WTC11 (cell line): ENCODE data around the gene NLE1.

Source experiments
- CREB1 ChIP-seq: sonication (generic); formaldehyde crosslinking; IDR thresholded peaks from 2 replicates; pipeline ENCODE4 v1.8.0; 2023; ENCODE audit warnings: mild to moderate bottlenecking, missing genetic modification reagents
- FOXK1 ChIP-seq: sonication (generic); formaldehyde crosslinking; IDR thresholded peaks from 2 replicates; pipeline ENCODE4 v1.8.0; 2022; ENCODE audit warnings: mild to moderate bottlenecking, moderate library complexity, missing genetic modification reagents
- HMGXB4 ChIP-seq: sonication (generic); formaldehyde crosslinking; IDR thresholded peaks from 2 replicates; pipeline ENCODE4 v1.8.1; 2023; ENCODE audit warnings: mild to moderate bottlenecking, moderate library complexity, missing genetic modification reagents
- IRF2 ChIP-seq: sonication (generic); formaldehyde crosslinking; IDR thresholded peaks from 2 replicates; pipeline ENCODE4 v1.8.0; 2022; ENCODE audit warnings: low read depth, missing genetic modification reagents, borderline replicate concordance
- ZNF423 ChIP-seq: fragments of 250-450 bp; sonication (Bioruptor Pico); IDR thresholded peaks from 2 replicates; pipeline ENCODE4 v2.1.2; 2022; ENCODE audit warnings: mild to moderate bottlenecking, moderate library complexity
- ZSCAN18 ChIP-seq: fragments of 250-450 bp; sonication (Bioruptor Pico); IDR thresholded peaks from 2 replicates; pipeline ENCODE4 v2.1.2; 2022; ENCODE audit warnings: mild to moderate bottlenecking, moderate library complexity
- TF ChIP-seq, protein P1 (sequence below): fragments of 200-600 bp; IDR thresholded peaks from 2 replicates; pipeline ENCODE4 v1.8.0; 2022; ENCODE audit warnings: antibody characterized with exemption
- TF ChIP-seq, protein P2 (sequence below): sonication (generic); formaldehyde crosslinking; IDR thresholded peaks from 2 replicates; pipeline ENCODE4 v1.8.1; 2022; ENCODE audit warnings: low read depth, missing genetic modification reagents, borderline replicate concordance

- TF ChIP-seq, protein P1, sequence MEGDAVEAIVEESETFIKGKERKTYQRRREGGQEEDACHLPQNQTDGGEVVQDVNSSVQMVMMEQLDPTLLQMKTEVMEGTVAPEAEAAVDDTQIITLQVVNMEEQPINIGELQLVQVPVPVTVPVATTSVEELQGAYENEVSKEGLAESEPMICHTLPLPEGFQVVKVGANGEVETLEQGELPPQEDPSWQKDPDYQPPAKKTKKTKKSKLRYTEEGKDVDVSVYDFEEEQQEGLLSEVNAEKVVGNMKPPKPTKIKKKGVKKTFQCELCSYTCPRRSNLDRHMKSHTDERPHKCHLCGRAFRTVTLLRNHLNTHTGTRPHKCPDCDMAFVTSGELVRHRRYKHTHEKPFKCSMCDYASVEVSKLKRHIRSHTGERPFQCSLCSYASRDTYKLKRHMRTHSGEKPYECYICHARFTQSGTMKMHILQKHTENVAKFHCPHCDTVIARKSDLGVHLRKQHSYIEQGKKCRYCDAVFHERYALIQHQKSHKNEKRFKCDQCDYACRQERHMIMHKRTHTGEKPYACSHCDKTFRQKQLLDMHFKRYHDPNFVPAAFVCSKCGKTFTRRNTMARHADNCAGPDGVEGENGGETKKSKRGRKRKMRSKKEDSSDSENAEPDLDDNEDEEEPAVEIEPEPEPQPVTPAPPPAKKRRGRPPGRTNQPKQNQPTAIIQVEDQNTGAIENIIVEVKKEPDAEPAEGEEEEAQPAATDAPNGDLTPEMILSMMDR: no peak
- TF ChIP-seq FOXK1 (CRISPR knock-in tag) (no peak), HMGXB4 (no peak), ZNF423 (CRISPR knock-in tag) (no peak), ZSCAN18 (CRISPR knock-in tag) (no peak), IRF2 (CRISPR knock-in tag) (no peak), CREB1 (CRISPR knock-in tag) (no peak)
- TF ChIP-seq, protein P2, sequence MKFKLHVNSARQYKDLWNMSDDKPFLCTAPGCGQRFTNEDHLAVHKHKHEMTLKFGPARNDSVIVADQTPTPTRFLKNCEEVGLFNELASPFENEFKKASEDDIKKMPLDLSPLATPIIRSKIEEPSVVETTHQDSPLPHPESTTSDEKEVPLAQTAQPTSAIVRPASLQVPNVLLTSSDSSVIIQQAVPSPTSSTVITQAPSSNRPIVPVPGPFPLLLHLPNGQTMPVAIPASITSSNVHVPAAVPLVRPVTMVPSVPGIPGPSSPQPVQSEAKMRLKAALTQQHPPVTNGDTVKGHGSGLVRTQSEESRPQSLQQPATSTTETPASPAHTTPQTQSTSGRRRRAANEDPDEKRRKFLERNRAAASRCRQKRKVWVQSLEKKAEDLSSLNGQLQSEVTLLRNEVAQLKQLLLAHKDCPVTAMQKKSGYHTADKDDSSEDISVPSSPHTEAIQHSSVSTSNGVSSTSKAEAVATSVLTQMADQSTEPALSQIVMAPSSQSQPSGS (CRISPR knock-in tag): no peak
Measured at GRCh38 chr17:35097776-35098175, 44.3 kb downstream of the NLE1 start.
